ENCODE measurements around the gene ARF6. TPM values are rescaled to one million over a fixed set of nuclear protein-coding genes. Genes with fewer than 3 reads are reported as not detected.

ARF6 gene
- polyA plus RNA-seq, 1 donor (not counting 4 experiments of a cell fraction or from before 2014, with no cell fraction given), result 53.4 TPM

- no peak for DNase-seq (ENCODE audit: low read depth, low spot score)
- Histone ChIP-seq H4K20me1 (ENCODE audit: control insufficient read depth, extremely low read depth, insufficient read depth, low read length) (no peaks in the 10 kb centered on the region), H3K4me3 (ENCODE audit: control insufficient read depth in 2 of 3, extremely low read depth in 1 of 3, insufficient read depth in 2 of 3, low read depth in 1 of 3, low read length in 3 of 3) (no peak overlapping the region), H3K9me3 (ENCODE audit: control insufficient read depth, low read depth, low read length) (no peaks in the 10 kb centered on the region), H3K9ac (ENCODE audit: control insufficient read depth, extremely low read depth, insufficient read depth, low read length) (no peak overlapping the region), H3K27ac (ENCODE audit: control insufficient read depth, insufficient read depth, low read length) (no peak overlapping the region), H2AFZ (ENCODE audit: control insufficient read depth, low read length) (no peak overlapping the region), H3K9me1 (ENCODE audit: control insufficient read depth, extremely low read depth, insufficient read depth, low read length) (no peaks in the 10 kb centered on the region), H3K4me1 (ENCODE audit: control insufficient read depth, extremely low read depth, insufficient read depth, low read length) (no peaks in the 10 kb centered on the region), H3K27me3 (ENCODE audit: control insufficient read depth, extremely low read depth, insufficient read depth, low read length) (no peaks in the 10 kb centered on the region), H3K79me2 (ENCODE audit: control insufficient read depth, insufficient read depth, low read length) (no peaks in the 10 kb centered on the region), H3K4me2 (ENCODE audit: control insufficient read depth, extremely low read depth, insufficient read depth, low read depth, low read length) (no peak overlapping the region), H3K36me3 (ENCODE audit: control insufficient read depth in 2 of 2, extremely low read depth in 1 of 2, insufficient read depth in 2 of 2, low read length in 2 of 2) (no peaks in the 10 kb centered on the region)
- TF ChIP-seq EZH2 (IDR thresholded peaks at IDR 0.05; ENCODE audit: low read length), result no peak
- no peak for FAIRE-seq
- dilution Hi-C loops (cut with MboI; ENCODE audit: extremely low pct_ligation_motif_present, low sequenced_read_pairs), result no loop called here
Measured at GRCh38 chr14:49918706-49919105, 25.8 kb downstream of the ARF6 start.

GRCh38 chr14:49919825-49920659, 27.2 kb downstream of the ARF6 start:
- no peaks in the 10 kb centered on the region for H4K20me1 ChIP-seq (ENCODE audit: control insufficient read depth, extremely low read depth, insufficient read depth, low read length)
- H3K4me1 ChIP-seq (ENCODE audit: control insufficient read depth, extremely low read depth, insufficient read depth, low read length), result no peaks in the 10 kb centered on the region
- H3K27me3 ChIP-seq (ENCODE audit: control insufficient read depth, extremely low read depth, insufficient read depth, low read length), result no peaks in the 10 kb centered on the region
- DNase-seq (ENCODE audit: low read depth, low spot score), result no peak
- H3K9ac ChIP-seq (ENCODE audit: control insufficient read depth, extremely low read depth, insufficient read depth, low read length), result no peak overlapping the region
- peak; percentile 65 for FAIRE-seq
- H3K36me3 ChIP-seq (ENCODE audit: control insufficient read depth in 2 of 2, extremely low read depth in 1 of 2, insufficient read depth in 2 of 2, low read length in 2 of 2), result no peaks in the 10 kb centered on the region
- dilution Hi-C loops (cut with MboI; ENCODE audit: extremely low pct_ligation_motif_present, low sequenced_read_pairs), result no loop called here
- H3K9me3 ChIP-seq (ENCODE audit: control insufficient read depth, low read depth, low read length), result no peaks in the 10 kb centered on the region
- TF ChIP-seq EZH2 (IDR thresholded peaks at IDR 0.05; ENCODE audit: low read length), result no peak
- no peak for TF ChIP-seq CTCF (optimal IDR thresholded peaks at IDR 0.05 in 1 of 3, IDR thresholded peaks at IDR 0.05 in 1 of 3, conservative IDR thresholded peaks at IDR 0.05 in 1 of 3; ENCODE audit: extremely low read depth in 1 of 3, insufficient read depth in 2 of 3, low read length in 3 of 3)
- no peak overlapping the region for H3K4me2 ChIP-seq (ENCODE audit: control insufficient read depth, extremely low read depth, insufficient read depth, low read depth, low read length)
- no peak overlapping the region for H3K27ac ChIP-seq (ENCODE audit: control insufficient read depth, insufficient read depth, low read length)
- no peaks in the 10 kb centered on the region for H3K79me2 ChIP-seq (ENCODE audit: control insufficient read depth, insufficient read depth, low read length)
- no peak overlapping the region for H2AFZ ChIP-seq (ENCODE audit: control insufficient read depth, low read length)
- no peak overlapping the region for H3K4me3 ChIP-seq (ENCODE audit: control insufficient read depth in 2 of 3, extremely low read depth in 1 of 3, insufficient read depth in 2 of 3, low read depth in 1 of 3, low read length in 3 of 3)
- H3K9me1 ChIP-seq (ENCODE audit: control insufficient read depth, extremely low read depth, insufficient read depth, low read length), result no peaks in the 10 kb centered on the region

Measured in keratinocyte (primary cell).